ENCODE measurements around the gene PSMF1. TPM values are rescaled to one million over a fixed set of nuclear protein-coding genes. Genes with fewer than 3 reads are reported as not detected.

Gene PSMF1
- polyA plus RNA-seq, 4 donors, result 43.6 to 118 (median 62.7) TPM

DNA sequence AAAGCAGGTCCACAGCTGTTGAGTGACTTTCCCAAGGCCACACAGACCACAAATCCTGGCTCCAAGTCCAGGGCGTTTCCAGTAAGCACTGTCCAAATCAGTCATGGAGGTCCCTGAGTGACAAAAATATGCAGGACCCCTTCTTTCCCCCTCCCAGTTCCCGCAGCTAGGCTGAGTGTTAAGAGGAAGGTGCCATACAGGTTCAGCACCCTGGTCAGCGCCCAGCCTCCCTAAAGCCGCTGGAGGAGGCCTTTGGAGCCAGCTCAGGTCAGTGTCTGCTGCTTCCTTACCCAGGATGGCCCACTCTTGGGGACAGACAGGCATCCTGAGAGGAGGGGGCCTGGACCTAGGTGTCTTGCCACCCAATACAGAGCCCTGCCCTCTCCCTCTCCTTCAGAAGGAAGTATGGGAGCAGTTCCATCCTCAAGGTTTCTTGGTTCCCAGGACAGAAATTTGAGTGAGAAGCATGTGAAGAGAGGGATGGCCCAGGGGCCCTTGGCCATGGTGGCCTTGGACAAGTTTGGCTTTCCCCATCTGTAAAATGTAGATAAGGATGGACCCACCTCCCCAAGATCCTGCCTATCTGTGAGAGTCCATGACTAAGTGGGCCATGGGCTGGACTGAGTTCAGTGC is 53.2 kb downstream of the PSMF1 start:
- FAIRE-seq, result no peak
- WGBS, 3 donors, result 66 to 90% (median 84%) methylated on average over 4 of the region's 4 CpGs
- H3K9me3 ChIP-seq (ENCODE audit: control insufficient read depth in 2 of 2, insufficient read depth in 1 of 2, low read depth in 1 of 2, low read length in 1 of 2), result no peaks in the 10 kb centered on the region
- peaks cover 3 to 50% (median 12%) of the 10 kb centered on the region in 3 donors for H3K36me3 ChIP-seq (ENCODE audit: control insufficient read depth in 3 of 3, insufficient read depth in 2 of 3, low read depth in 1 of 3, low read length in 3 of 3)
- peak in 1 of 2 donors; percentile 59 for DNase-seq
- H3K4me1 ChIP-seq (ENCODE audit: control insufficient read depth in 3 of 3, insufficient read depth in 2 of 3, low read depth in 1 of 3, low read length in 2 of 3), result no peaks in the 10 kb centered on the region
- no peak overlapping the region for H3K27ac ChIP-seq (ENCODE audit: low read depth in 1 of 3, low read length in 2 of 3)
- no peak overlapping the region for H3K4me3 ChIP-seq (ENCODE audit: low read depth in 1 of 3, low read length in 3 of 3)
- H3K27me3 ChIP-seq (ENCODE audit: control insufficient read depth in 3 of 3, insufficient read depth in 3 of 3, low read length in 3 of 3), result no peaks in the 10 kb centered on the region

DNA sequence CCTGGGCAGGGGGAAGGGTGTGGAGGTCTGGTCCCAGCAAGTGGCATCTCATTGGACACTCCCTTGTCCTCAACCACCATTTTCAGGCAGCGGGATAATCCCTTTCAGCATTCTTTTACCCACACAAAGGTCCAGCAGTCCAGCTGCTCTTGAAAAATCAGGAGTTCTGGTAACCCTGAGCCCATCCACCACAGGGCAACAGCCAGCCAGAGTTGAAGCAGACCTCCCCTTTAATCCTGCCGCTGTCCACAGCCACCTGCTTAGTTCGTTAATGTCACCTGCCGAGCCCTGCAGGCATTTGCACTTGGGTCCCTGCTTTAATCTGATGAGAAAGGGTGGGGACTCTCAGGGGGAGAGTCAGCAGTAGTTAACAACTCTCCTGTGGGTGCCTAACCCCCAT is 55.3 kb downstream of the PSMF1 start:
- Histone ChIP-seq H3K9me3 (ENCODE audit: control insufficient read depth in 2 of 2, insufficient read depth in 1 of 2, low read depth in 1 of 2, low read length in 1 of 2) (no peaks in the 10 kb centered on the region), H3K4me1 (ENCODE audit: control insufficient read depth in 3 of 3, insufficient read depth in 2 of 3, low read depth in 1 of 3, low read length in 2 of 3) (no peaks in the 10 kb centered on the region), H3K27me3 (ENCODE audit: control insufficient read depth in 3 of 3, insufficient read depth in 3 of 3, low read length in 3 of 3) (no peaks in the 10 kb centered on the region), H3K36me3 (ENCODE audit: control insufficient read depth in 3 of 3, insufficient read depth in 2 of 3, low read depth in 1 of 3, low read length in 3 of 3) (peaks cover 3 to 58% (median 9%) of the 10 kb centered on the region in 3 donors), H3K27ac (ENCODE audit: low read depth in 1 of 3, low read length in 2 of 3) (no peak overlapping the region), H3K4me3 (ENCODE audit: low read depth in 1 of 3, low read length in 3 of 3) (no peak overlapping the region)
- no peak for FAIRE-seq
- 26 to 78% (median 50%) methylated on average over 4 of the region's 4 CpGs for WGBS, 3 donors
- DNase-seq, result no peak

GRCh38 chr20:1174787-1175186 is 56.4 kb downstream of the PSMF1 start:
- no peak for FAIRE-seq
- H3K27ac ChIP-seq (ENCODE audit: low read depth in 1 of 3, low read length in 2 of 3), result no peak overlapping the region

GRCh38 chr20:1177680-1178079 is 59.3 kb downstream of the PSMF1 start:
- FAIRE-seq (no peak), DNase-seq (peak; percentile 11 to 37)
- no peaks in the 10 kb centered on the region for H3K9me3 ChIP-seq (ENCODE audit: control insufficient read depth in 2 of 2, insufficient read depth in 1 of 2, low read depth in 1 of 2, low read length in 1 of 2)
- H3K27ac ChIP-seq (ENCODE audit: low read depth in 1 of 3, low read length in 2 of 3), result no peak overlapping the region
- peaks cover 2 to 53% (median 3%) of the 10 kb centered on the region in 3 donors for H3K36me3 ChIP-seq (ENCODE audit: control insufficient read depth in 3 of 3, insufficient read depth in 2 of 3, low read depth in 1 of 3, low read length in 3 of 3)
- no peaks in the 10 kb centered on the region for H3K4me1 ChIP-seq (ENCODE audit: control insufficient read depth in 3 of 3, insufficient read depth in 2 of 3, low read depth in 1 of 3, low read length in 2 of 3)
- no peaks in the 10 kb centered on the region for H3K27me3 ChIP-seq (ENCODE audit: control insufficient read depth in 3 of 3, insufficient read depth in 3 of 3, low read length in 3 of 3)
- no peak overlapping the region for H3K4me3 ChIP-seq (ENCODE audit: low read depth in 1 of 3, low read length in 3 of 3)
- 82 to 88% (median 83%) methylated on average over 5 of the region's 5 CpGs for WGBS, 3 donors

More at GRCh38 chr20:1174787-1175186, 56.4 kb downstream of the PSMF1 start:
- no peaks in the 10 kb centered on the region for H3K4me1 ChIP-seq (ENCODE audit: control insufficient read depth in 3 of 3, insufficient read depth in 2 of 3, low read depth in 1 of 3, low read length in 2 of 3)
- no peak overlapping the region for H3K4me3 ChIP-seq (ENCODE audit: low read depth in 1 of 3, low read length in 3 of 3)
- no peaks in the 10 kb centered on the region for H3K9me3 ChIP-seq (ENCODE audit: control insufficient read depth in 2 of 2, insufficient read depth in 1 of 2, low read depth in 1 of 2, low read length in 1 of 2)
- peaks cover 3 to 52% (median 5%) of the 10 kb centered on the region in 3 donors for H3K36me3 ChIP-seq (ENCODE audit: control insufficient read depth in 3 of 3, insufficient read depth in 2 of 3, low read depth in 1 of 3, low read length in 3 of 3)
- 76 to 83% (median 81%) methylated on average over 8 of the region's 8 CpGs for WGBS, 3 donors
- no peaks in the 10 kb centered on the region for H3K27me3 ChIP-seq (ENCODE audit: control insufficient read depth in 3 of 3, insufficient read depth in 3 of 3, low read length in 3 of 3)
- DNase-seq, result no peak

GRCh38 chr20:1178103-1178502 is 59.7 kb downstream of the PSMF1 start:
- Histone ChIP-seq H3K36me3 (ENCODE audit: control insufficient read depth in 3 of 3, insufficient read depth in 2 of 3, low read depth in 1 of 3, low read length in 3 of 3) (peaks cover 0 to 48% (median 3%) of the 10 kb centered on the region in 3 donors), H3K27ac (ENCODE audit: low read depth in 1 of 3, low read length in 2 of 3) (no peak overlapping the region), H3K9me3 (ENCODE audit: control insufficient read depth in 2 of 2, insufficient read depth in 1 of 2, low read depth in 1 of 2, low read length in 1 of 2) (no peaks in the 10 kb centered on the region), H3K4me1 (ENCODE audit: control insufficient read depth in 3 of 3, insufficient read depth in 2 of 3, low read depth in 1 of 3, low read length in 2 of 3) (no peaks in the 10 kb centered on the region), H3K4me3 (ENCODE audit: low read depth in 1 of 3, low read length in 3 of 3) (no peak overlapping the region), H3K27me3 (ENCODE audit: control insufficient read depth in 3 of 3, insufficient read depth in 3 of 3, low read length in 3 of 3) (no peaks in the 10 kb centered on the region)
- WGBS, 3 donors, result 84 to 92% (median 87%) methylated on average over 3 of the region's 3 CpGs
- FAIRE-seq, result no peak
- DNase-seq, result no peak

- H3K27ac ChIP-seq (ENCODE audit: low read depth in 1 of 3, low read length in 2 of 3), result no peak overlapping the region
- peaks cover 0 to 44% (median 3%) of the 10 kb centered on the region in 3 donors for H3K36me3 ChIP-seq (ENCODE audit: control insufficient read depth in 3 of 3, insufficient read depth in 2 of 3, low read depth in 1 of 3, low read length in 3 of 3)
- DNase-seq, result no peak
- WGBS, 3 donors, result 91 to 97% (median 93%) methylated on average over 3 of the region's 3 CpGs
- H3K27me3 ChIP-seq (ENCODE audit: control insufficient read depth in 3 of 3, insufficient read depth in 3 of 3, low read length in 3 of 3), result no peaks in the 10 kb centered on the region
- H3K9me3 ChIP-seq (ENCODE audit: control insufficient read depth in 2 of 2, insufficient read depth in 1 of 2, low read depth in 1 of 2, low read length in 1 of 2), result no peaks in the 10 kb centered on the region
- FAIRE-seq, result no peak
- no peaks in the 10 kb centered on the region for H3K4me1 ChIP-seq (ENCODE audit: control insufficient read depth in 3 of 3, insufficient read depth in 2 of 3, low read depth in 1 of 3, low read length in 2 of 3)
- H3K4me3 ChIP-seq (ENCODE audit: low read depth in 1 of 3, low read length in 3 of 3), result no peak overlapping the region
Observed at GRCh38 chr20:1178623-1179022, 60.2 kb downstream of the PSMF1 start.

- Histone ChIP-seq H3K9me3 (ENCODE audit: control insufficient read depth in 2 of 2, insufficient read depth in 1 of 2, low read depth in 1 of 2, low read length in 1 of 2) (no peaks in the 10 kb centered on the region), H3K4me1 (ENCODE audit: control insufficient read depth in 3 of 3, insufficient read depth in 2 of 3, low read depth in 1 of 3, low read length in 2 of 3) (peaks cover 0 to 2% (median 1%) of the 10 kb centered on the region in 3 donors), H3K36me3 (ENCODE audit: control insufficient read depth in 3 of 3, insufficient read depth in 2 of 3, low read depth in 1 of 3, low read length in 3 of 3) (peaks cover 0 to 30% (median 2%) of the 10 kb centered on the region in 3 donors), H3K4me3 (ENCODE audit: low read depth in 1 of 3, low read length in 3 of 3) (no peak overlapping the region), H3K27ac (ENCODE audit: low read depth in 1 of 3, low read length in 2 of 3) (no peak overlapping the region), H3K27me3 (ENCODE audit: control insufficient read depth in 3 of 3, insufficient read depth in 3 of 3, low read length in 3 of 3) (peaks cover 0 to 8% (median 0%) of the 10 kb centered on the region in 3 donors)
- no peak for DNase-seq
- WGBS, 3 donors, result 94% methylated on average over 27 of the region's 27 CpGs
- FAIRE-seq, result no peak
Observed at GRCh38 chr20:1180949-1181348, 62.5 kb downstream of the PSMF1 start.

DNA sequence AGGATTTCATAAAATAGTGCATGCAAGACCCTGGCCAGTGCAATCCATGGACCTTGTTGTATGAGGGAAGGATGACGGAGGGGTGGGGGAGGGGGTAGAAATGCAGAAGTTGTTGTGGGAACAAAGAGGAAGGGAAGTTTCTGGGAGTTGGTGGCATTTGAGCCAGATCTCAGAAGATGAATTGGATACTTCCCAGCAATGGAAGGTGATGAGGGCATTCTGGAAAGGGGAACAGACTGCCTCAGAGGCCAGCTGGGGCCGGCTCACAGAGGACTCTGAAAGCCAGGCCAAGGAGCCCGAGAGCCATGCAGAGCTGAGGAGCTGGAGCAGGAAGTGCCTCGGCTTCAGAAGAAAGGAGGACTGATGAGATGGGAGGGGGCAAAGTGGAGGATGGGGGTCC is 63.7 kb downstream of the PSMF1 start:
- Histone ChIP-seq H3K27me3 (ENCODE audit: control insufficient read depth in 3 of 3, insufficient read depth in 3 of 3, low read length in 3 of 3) (peaks cover 0 to 8% (median 0%) of the 10 kb centered on the region in 3 donors), H3K27ac (ENCODE audit: low read depth in 1 of 3, low read length in 2 of 3) (no peak overlapping the region), H3K4me3 (ENCODE audit: low read depth in 1 of 3, low read length in 3 of 3) (no peak overlapping the region), H3K9me3 (ENCODE audit: control insufficient read depth in 2 of 2, insufficient read depth in 1 of 2, low read depth in 1 of 2, low read length in 1 of 2) (no peaks in the 10 kb centered on the region), H3K4me1 (ENCODE audit: control insufficient read depth in 3 of 3, insufficient read depth in 2 of 3, low read depth in 1 of 3, low read length in 2 of 3) (peaks cover 3 to 13% (median 3%) of the 10 kb centered on the region in 3 donors), H3K36me3 (ENCODE audit: control insufficient read depth in 3 of 3, insufficient read depth in 2 of 3, low read depth in 1 of 3, low read length in 3 of 3) (peaks cover 0 to 23% (median 0%) of the 10 kb centered on the region in 3 donors)
- DNase-seq (no peak), FAIRE-seq (no peak)
- WGBS, 3 donors, result 57 to 74% (median 68%) methylated on average over 4 of the region's 4 CpGs

GRCh38 chr20:1183153-1183552 is 64.8 kb downstream of the PSMF1 start:
- Histone ChIP-seq H3K36me3 (ENCODE audit: control insufficient read depth in 3 of 3, insufficient read depth in 2 of 3, low read depth in 1 of 3, low read length in 3 of 3) (peaks cover 0 to 20% (median 0%) of the 10 kb centered on the region in 3 donors), H3K27me3 (ENCODE audit: control insufficient read depth in 3 of 3, insufficient read depth in 3 of 3, low read length in 3 of 3) (peaks cover 0 to 8% (median 0%) of the 10 kb centered on the region in 3 donors), H3K27ac (ENCODE audit: low read depth in 1 of 3, low read length in 2 of 3) (no peak overlapping the region), H3K4me3 (ENCODE audit: low read depth in 1 of 3, low read length in 3 of 3) (no peak overlapping the region), H3K9me3 (ENCODE audit: control insufficient read depth in 2 of 2, insufficient read depth in 1 of 2, low read depth in 1 of 2, low read length in 1 of 2) (no peaks in the 10 kb centered on the region), H3K4me1 (ENCODE audit: control insufficient read depth in 3 of 3, insufficient read depth in 2 of 3, low read depth in 1 of 3, low read length in 2 of 3) (peaks cover 3 to 23% (median 3%) of the 10 kb centered on the region in 3 donors)
- no peak for FAIRE-seq
- 74 to 80% (median 78%) methylated on average over 6 of the region's 6 CpGs for WGBS, 3 donors
- DNase-seq, result no peak
